ENCODE data around the gene MX2. TPM values are rescaled to one million over a fixed set of nuclear protein-coding genes. Genes with fewer than 3 reads are reported as not detected.

The MX2 gene
- polyA plus RNA-seq, 1 donor from 2014 or later: not detected

DNA sequence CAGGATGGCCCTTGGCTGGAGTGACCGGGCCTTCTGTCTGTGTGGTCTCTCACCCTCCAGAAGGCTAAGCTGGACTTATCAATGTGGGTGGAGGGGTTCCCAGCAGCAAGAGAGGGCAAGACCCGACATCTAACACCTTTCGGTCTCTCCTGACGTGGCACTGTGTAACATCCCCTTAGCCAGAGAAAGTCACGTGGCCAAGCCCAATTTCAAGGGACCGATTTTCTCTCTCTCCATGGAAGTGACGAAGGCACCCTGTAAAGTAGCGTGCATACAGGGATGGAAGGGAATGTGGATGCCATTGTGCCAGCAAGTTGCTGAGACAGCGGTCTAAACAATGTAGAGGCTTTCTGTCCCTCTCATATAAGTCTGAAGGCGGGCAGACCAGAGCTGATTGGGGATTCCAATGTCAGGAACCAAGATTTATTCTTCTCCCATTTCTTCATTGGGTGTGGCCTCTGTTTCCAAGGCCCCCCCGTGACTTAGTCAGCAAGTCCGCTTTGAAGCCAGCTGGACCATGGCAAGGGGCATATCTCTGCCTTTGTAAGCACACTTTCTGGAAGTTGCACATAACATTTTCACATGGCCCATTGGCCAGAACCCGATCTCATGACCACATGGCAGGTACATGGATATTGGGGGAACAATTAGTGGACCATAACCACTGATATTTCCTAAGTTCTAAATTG lies 76.7 kb downstream of the MX2 start:
- Histone ChIP-seq H3K4me2 (ENCODE audit: low read length) (no peak overlapping the region), H3K27ac (ENCODE audit: low read length) (no peak overlapping the region), H3F3A (ENCODE audit: insufficient read depth, low read length, poor library complexity, severe bottlenecking) (no peaks in the 10 kb centered on the region), H3K4me3 (ENCODE audit: low read length) (no peak overlapping the region), H3K9me2 (ENCODE audit: insufficient read depth, low read length) (no peaks in the 10 kb centered on the region), H3K36me3 (ENCODE audit: insufficient read depth, low read length) (no peaks in the 10 kb centered on the region), H4K20me1 (ENCODE audit: insufficient read depth) (no peaks in the 10 kb centered on the region), H3K9me3 (ENCODE audit: low read length) (no peaks in the 10 kb centered on the region), H2AFZ (ENCODE audit: low read depth, low read length) (no peak overlapping the region), H3K27me3 (ENCODE audit: insufficient read depth, low read depth, low read length) (no peaks in the 10 kb centered on the region), H3K79me2 (replicated peaks; ENCODE audit: insufficient read depth, low read length) (no peaks in the 10 kb centered on the region), H3K9ac (ENCODE audit: low read length) (no peak overlapping the region)
- no peak for TF ChIP-seq EP300 (conservative IDR thresholded peaks at IDR 0.05; ENCODE audit: poor library complexity, severe bottlenecking)
- no peak for TF ChIP-seq TAF1 (IDR thresholded peaks at IDR 0.05; ENCODE audit: low read depth)
- TF ChIP-seq, protein P1, sequence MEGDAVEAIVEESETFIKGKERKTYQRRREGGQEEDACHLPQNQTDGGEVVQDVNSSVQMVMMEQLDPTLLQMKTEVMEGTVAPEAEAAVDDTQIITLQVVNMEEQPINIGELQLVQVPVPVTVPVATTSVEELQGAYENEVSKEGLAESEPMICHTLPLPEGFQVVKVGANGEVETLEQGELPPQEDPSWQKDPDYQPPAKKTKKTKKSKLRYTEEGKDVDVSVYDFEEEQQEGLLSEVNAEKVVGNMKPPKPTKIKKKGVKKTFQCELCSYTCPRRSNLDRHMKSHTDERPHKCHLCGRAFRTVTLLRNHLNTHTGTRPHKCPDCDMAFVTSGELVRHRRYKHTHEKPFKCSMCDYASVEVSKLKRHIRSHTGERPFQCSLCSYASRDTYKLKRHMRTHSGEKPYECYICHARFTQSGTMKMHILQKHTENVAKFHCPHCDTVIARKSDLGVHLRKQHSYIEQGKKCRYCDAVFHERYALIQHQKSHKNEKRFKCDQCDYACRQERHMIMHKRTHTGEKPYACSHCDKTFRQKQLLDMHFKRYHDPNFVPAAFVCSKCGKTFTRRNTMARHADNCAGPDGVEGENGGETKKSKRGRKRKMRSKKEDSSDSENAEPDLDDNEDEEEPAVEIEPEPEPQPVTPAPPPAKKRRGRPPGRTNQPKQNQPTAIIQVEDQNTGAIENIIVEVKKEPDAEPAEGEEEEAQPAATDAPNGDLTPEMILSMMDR (IDR thresholded peaks at IDR 0.05; ENCODE audit: poor library complexity, severe bottlenecking): no peak
- TF ChIP-seq POLR2AphosphoS5 (IDR thresholded peaks at IDR 0.05): no peak
- no peak for TF ChIP-seq SMC3 (conservative IDR thresholded peaks at IDR 0.05; ENCODE audit: poor library complexity)
- TF ChIP-seq REST (IDR thresholded peaks at IDR 0.05; ENCODE audit: borderline replicate concordance): no peak
- TF ChIP-seq MXI1 (conservative IDR thresholded peaks at IDR 0.05; ENCODE audit: poor library complexity, severe bottlenecking): no peak
- no peak for TF ChIP-seq EZH2 (IDR thresholded peaks at IDR 0.05; ENCODE audit: borderline replicate concordance, insufficient read depth, low read length, poor library complexity, severe bottlenecking)
- TF ChIP-seq RAD21 (conservative IDR thresholded peaks at IDR 0.05): no peak

DNA sequence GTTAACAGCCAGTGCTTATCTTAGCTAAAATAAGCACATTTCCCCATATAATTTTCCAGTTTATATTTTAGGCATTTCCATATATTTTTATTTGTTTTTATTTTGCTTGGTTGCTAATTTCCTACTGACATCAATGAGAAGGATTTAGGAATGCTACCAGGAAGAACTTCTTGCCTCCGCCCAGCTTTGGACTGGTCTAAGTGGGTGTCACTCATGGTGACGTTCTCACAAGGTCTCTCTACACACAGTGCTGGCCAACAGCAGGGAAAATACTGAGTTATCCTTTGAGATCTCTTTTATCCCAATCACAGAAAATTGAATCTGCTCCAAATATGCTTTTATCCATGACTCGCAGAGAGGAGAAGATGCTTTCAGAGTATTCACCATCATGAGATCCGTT lies 77.4 kb downstream of the MX2 start:
- Histone ChIP-seq H3K79me2 (replicated peaks; ENCODE audit: insufficient read depth, low read length) (no peaks in the 10 kb centered on the region), H3K27ac (ENCODE audit: low read length) (no peak overlapping the region), H3K9me2 (ENCODE audit: insufficient read depth, low read length) (no peaks in the 10 kb centered on the region), H3K36me3 (ENCODE audit: insufficient read depth, low read length) (no peaks in the 10 kb centered on the region), H3K27me3 (ENCODE audit: insufficient read depth, low read depth, low read length) (no peaks in the 10 kb centered on the region), H4K20me1 (ENCODE audit: insufficient read depth) (no peaks in the 10 kb centered on the region), H3K4me3 (ENCODE audit: low read length) (no peak overlapping the region), H3K9ac (ENCODE audit: low read length) (no peak overlapping the region), H3K9me3 (ENCODE audit: low read length) (no peaks in the 10 kb centered on the region), H2AFZ (ENCODE audit: low read depth, low read length) (no peak overlapping the region), H3F3A (ENCODE audit: insufficient read depth, low read length, poor library complexity, severe bottlenecking) (no peaks in the 10 kb centered on the region), H3K4me2 (ENCODE audit: low read length) (no peak overlapping the region)
- TF ChIP-seq SMC3 (conservative IDR thresholded peaks at IDR 0.05; ENCODE audit: poor library complexity) (no peak), EP300 (conservative IDR thresholded peaks at IDR 0.05; ENCODE audit: poor library complexity, severe bottlenecking) (no peak), EZH2 (IDR thresholded peaks at IDR 0.05; ENCODE audit: borderline replicate concordance, insufficient read depth, low read length, poor library complexity, severe bottlenecking) (no peak), REST (IDR thresholded peaks at IDR 0.05; ENCODE audit: borderline replicate concordance) (no peak), POLR2AphosphoS5 (IDR thresholded peaks at IDR 0.05) (no peak), MXI1 (conservative IDR thresholded peaks at IDR 0.05; ENCODE audit: poor library complexity, severe bottlenecking) (no peak), TAF1 (IDR thresholded peaks at IDR 0.05; ENCODE audit: low read depth) (no peak), RAD21 (conservative IDR thresholded peaks at IDR 0.05) (no peak)
- TF ChIP-seq, protein P1 (IDR thresholded peaks at IDR 0.05; ENCODE audit: poor library complexity, severe bottlenecking): no peak

Measured in neural cell (in vitro differentiated cells).